ENCODE data around the gene MYOG. TPM values are rescaled to one million over a fixed set of nuclear protein-coding genes. Genes with fewer than 3 reads are reported as not detected.

MYOG gene
- total and polyA plus RNA-seq, 12 donors = 0.11 TPM; not detected in 11

- Histone ChIP-seq H3K9me3 (replicated peaks in 1 of 3) (no peaks in the 10 kb centered on the region), H3K27ac (no peak overlapping the region), H3K4me3 (no peak overlapping the region), H3K27me3 (peaks cover 2% of the 10 kb centered on the region), H3K36me3 (replicated peaks in 1 of 2) (no peaks in the 10 kb centered on the region), H3K4me1 (replicated peaks in 1 of 2) (no peaks in the 10 kb centered on the region)
- TF ChIP-seq CTCF (IDR thresholded peaks at IDR 0.05) = no peak
- TF ChIP-seq POLR2A (IDR thresholded peaks at IDR 0.05) = no peak
- peak in 1 of 7 donors; percentile 13 for DNase-seq
- intact Hi-C loops (cut with DNase I) = no loop called here
- WGBS, 4 donors = 75 to 95% (median 87%) methylated on average over 2 of the region's 2 CpGs
Observed at GRCh38 chr1:203033287-203033686, 52.5 kb downstream of the MYOG start.

Other genes with a start within 250 kb of the MYOG start
- gene RABIF, start 196.9 kb downstream of the MYOG start, total RNA-seq = 10 to 100 TPM in 1 of 9 donors, 1 to 10 TPM in 8; 3.1 to 10.6 (median 6.9) TPM
- 1 to 10 TPM; 3.6 to 10.0 (median 3.8) TPM for gene RABIF, start 196.9 kb downstream of the MYOG start, polyA plus RNA-seq
- 10 to 100 TPM; 21.9 to 41.9 (median 26.9) TPM for gene KLHL12, start 158.8 kb downstream of the MYOG start, total RNA-seq
- gene KLHL12, start 158.8 kb downstream of the MYOG start, polyA plus RNA-seq = 10 to 100 TPM; 12.2 to 30.6 (median 14.7) TPM
- gene ADIPOR1, start 127.7 kb downstream of the MYOG start, total RNA-seq = 100 to 1,000 TPM in 5 of 9 donors, 10 to 100 TPM in 4; 80.5 to 143 (median 105) TPM
- 100 to 1,000 TPM in 1 of 3 donors, 10 to 100 TPM in 2; 57.0 to 130 (median 68.7) TPM for gene ADIPOR1, start 127.7 kb downstream of the MYOG start, polyA plus RNA-seq
- gene CYB5R1, start 118.8 kb downstream of the MYOG start, total RNA-seq = 100 to 1,000 TPM in 4 of 9 donors, 10 to 100 TPM in 5; 83.0 to 247 (median 95.6) TPM
- 10 to 100 TPM; 41.4 to 97.5 (median 45.0) TPM for gene CYB5R1, start 118.8 kb downstream of the MYOG start, polyA plus RNA-seq
- 10 to 100 TPM; 44.3 to 67.2 (median 53.0) TPM for gene TMEM183A, start 78.6 kb downstream of the MYOG start, total RNA-seq
- 10 to 100 TPM; 23.4 to 57.0 (median 24.4) TPM for gene TMEM183A, start 78.6 kb downstream of the MYOG start, polyA plus RNA-seq
- gene PPFIA4, start 59.5 kb downstream of the MYOG start, total RNA-seq = 1 to 10 TPM in 1 of 9 donors, under 1 TPM in 8; 0.12 to 2.9 (median 0.42) TPM
- gene PPFIA4, start 59.5 kb downstream of the MYOG start, polyA plus RNA-seq = 1 to 10 TPM in 1 of 3 donors, under 1 TPM in 2; 0.46 to 2.6 (median 0.54) TPM
- gene ADORA1, start 41.7 kb upstream of the MYOG start, total RNA-seq = 1 to 10 TPM in 2 of 9 donors, under 1 TPM in 7; 0.14 to 1.7 (median 0.72) TPM
- under 1 TPM; 0.47 to 0.56 (median 0.49) TPM for gene ADORA1, start 41.7 kb upstream of the MYOG start, polyA plus RNA-seq
- gene MYBPH, start 89.8 kb upstream of the MYOG start, total RNA-seq = not detected
- under 1 TPM in 1 of 3 donors, not detected in 2; 0.64 TPM for gene MYBPH, start 89.8 kb upstream of the MYOG start, polyA plus RNA-seq
- gene CHI3L1, start 100.7 kb upstream of the MYOG start, total RNA-seq = 1 to 10 TPM in 3 of 9 donors, under 1 TPM in 6; 0.11 to 2.0 (median 0.65) TPM
- 10 to 100 TPM in 1 of 3 donors, 1 to 10 TPM in 1, under 1 TPM in 1; 0.53 to 19.1 (median 5.3) TPM for gene CHI3L1, start 100.7 kb upstream of the MYOG start, polyA plus RNA-seq
- gene CHIT1, start 143.7 kb upstream of the MYOG start, total RNA-seq = 1 to 10 TPM in 2 of 9 donors, under 1 TPM in 6, not detected in 1; 0.14 to 2.9 (median 0.55) TPM
- gene CHIT1, start 143.7 kb upstream of the MYOG start, polyA plus RNA-seq = 1 to 10 TPM in 2 of 3 donors, under 1 TPM in 1; 0.13 to 6.5 (median 1.1) TPM
- 100 to 1,000 TPM in 2 of 9 donors, 10 to 100 TPM in 7; 11.4 to 175 (median 65.2) TPM for gene BTG2, start 219.5 kb upstream of the MYOG start, total RNA-seq
- 10 to 100 TPM; 16.6 to 58.8 (median 24.0) TPM for gene BTG2, start 219.5 kb upstream of the MYOG start, polyA plus RNA-seq

Measured in adrenal gland (tissue), 12 donors.